Osteoblast (primary cell): ENCODE data around the gene CDKN2B-AS1. TPM values are rescaled to one million over a fixed set of nuclear protein-coding genes. Genes with fewer than 3 reads are reported as not detected.

Experiments
- DNase-seq: peaks from one replicate; pipeline ENCODE4 v3.0.0; 2011; ENCODE audit warnings: low spot score, mixed read lengths; ENCODE audit not compliant: insufficient read length; ENCODE audit errors: missing footprints
- H2AFZ ChIP-seq: 2 replicates; pipeline ENCODE4 v1.6.0; 2011; ENCODE audit warnings: mild to moderate bottlenecking, low read length
- H3K27ac ChIP-seq: 2 replicates; pipeline ENCODE4 v1.5.1; 2011; ENCODE audit warnings: mild to moderate bottlenecking, low read depth, low read length, moderate library complexity
- H3K27me3 ChIP-seq: 2 replicates; pipeline ENCODE4 v1.6.0; 2012; ENCODE audit warnings: mild to moderate bottlenecking, control low read depth, inconsistent platforms, low read length, moderate library complexity; ENCODE audit not compliant: insufficient read depth
- H3K36me3 ChIP-seq: 2 replicates; pipeline ENCODE4 v1.5.1; 2011; ENCODE audit warnings: mild to moderate bottlenecking, low read length, control low read depth, moderate library complexity; ENCODE audit not compliant: insufficient read depth
- H3K4me1 ChIP-seq: 2 replicates; pipeline ENCODE4 v1.5.1; 2011; ENCODE audit warnings: mild to moderate bottlenecking, low read length, control low read depth, moderate library complexity; ENCODE audit not compliant: insufficient read depth
- H3K4me2 ChIP-seq: 2 replicates; pipeline ENCODE4 v1.6.0; 2011; ENCODE audit warnings: mild to moderate bottlenecking, low read length; ENCODE audit not compliant: insufficient read depth
- H3K4me3 ChIP-seq: fragments of 200-600 bp; sonication (generic); 3 replicates; pipeline ENCODE4 v1.5.1; 2012; ENCODE audit warnings: mild to moderate bottlenecking, low read length, inconsistent platforms; ENCODE audit not compliant: insufficient read depth
- H3K79me2 ChIP-seq: 2 replicates; pipeline ENCODE4 v1.6.0; 2012; ENCODE audit warnings: mild to moderate bottlenecking, low read length, control low read depth, inconsistent platforms; ENCODE audit not compliant: insufficient read depth
- H3K9me3 ChIP-seq: 2 replicates; pipeline ENCODE4 v1.5.1; 2011; ENCODE audit warnings: low read depth, low read length, control low read depth
- H4K20me1 ChIP-seq: 2 replicates; pipeline ENCODE4 v1.6.0; 2012; ENCODE audit warnings: mild to moderate bottlenecking, low read length, control low read depth; ENCODE audit not compliant: insufficient read depth
- total RNA-seq: library from RNA; depleted of rRNA; stranded (reverse); fragments of >200 nt; gene quantifications from 2 replicates; pipeline ENCODE4 v1.2.3, GENCODE V29; 2012
- TF ChIP-seq, protein P1 (sequence below): IDR thresholded peaks from 2 replicates; pipeline ENCODE4 v1.5.1; 2011; ENCODE audit warnings: mild to moderate bottlenecking, low read depth, low read length, moderate library complexity; ENCODE audit errors: extremely low read depth

Gene CDKN2B-AS1
- total RNA-seq, 1 donor = 15.2 TPM

DNA sequence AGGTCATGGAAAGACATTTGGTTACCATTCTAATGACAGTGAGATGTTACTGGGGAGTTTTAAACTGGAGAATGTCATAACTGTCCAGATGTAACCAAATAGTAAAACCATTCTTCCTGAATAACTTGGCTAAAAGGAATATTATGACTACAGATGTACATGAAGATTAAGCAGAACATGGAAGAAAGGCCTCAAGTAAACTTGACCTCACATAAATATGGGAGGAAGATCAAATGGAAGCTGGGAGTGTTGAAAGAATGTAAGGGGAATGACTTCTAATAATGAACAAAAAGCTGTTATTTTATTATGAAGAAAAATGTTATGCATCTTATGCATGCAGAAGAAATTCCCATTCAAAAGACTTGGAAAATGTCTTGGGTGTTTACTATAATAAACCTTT is 122.2 kb downstream of the CDKN2B-AS1 start:
- no peaks in the 10 kb centered on the region for H3K9me3 ChIP-seq
- H3K27me3 ChIP-seq = no peaks in the 10 kb centered on the region
- peak overlapping the region; percentile 61 for H3K27ac ChIP-seq
- H2AFZ ChIP-seq = no peak overlapping the region
- no peak overlapping the region for H3K4me3 ChIP-seq
- DNase-seq = no peak
- TF ChIP-seq, protein P1, sequence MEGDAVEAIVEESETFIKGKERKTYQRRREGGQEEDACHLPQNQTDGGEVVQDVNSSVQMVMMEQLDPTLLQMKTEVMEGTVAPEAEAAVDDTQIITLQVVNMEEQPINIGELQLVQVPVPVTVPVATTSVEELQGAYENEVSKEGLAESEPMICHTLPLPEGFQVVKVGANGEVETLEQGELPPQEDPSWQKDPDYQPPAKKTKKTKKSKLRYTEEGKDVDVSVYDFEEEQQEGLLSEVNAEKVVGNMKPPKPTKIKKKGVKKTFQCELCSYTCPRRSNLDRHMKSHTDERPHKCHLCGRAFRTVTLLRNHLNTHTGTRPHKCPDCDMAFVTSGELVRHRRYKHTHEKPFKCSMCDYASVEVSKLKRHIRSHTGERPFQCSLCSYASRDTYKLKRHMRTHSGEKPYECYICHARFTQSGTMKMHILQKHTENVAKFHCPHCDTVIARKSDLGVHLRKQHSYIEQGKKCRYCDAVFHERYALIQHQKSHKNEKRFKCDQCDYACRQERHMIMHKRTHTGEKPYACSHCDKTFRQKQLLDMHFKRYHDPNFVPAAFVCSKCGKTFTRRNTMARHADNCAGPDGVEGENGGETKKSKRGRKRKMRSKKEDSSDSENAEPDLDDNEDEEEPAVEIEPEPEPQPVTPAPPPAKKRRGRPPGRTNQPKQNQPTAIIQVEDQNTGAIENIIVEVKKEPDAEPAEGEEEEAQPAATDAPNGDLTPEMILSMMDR = no peak
- no peaks in the 10 kb centered on the region for H3K36me3 ChIP-seq
- no peaks in the 10 kb centered on the region for H4K20me1 ChIP-seq
- no peaks in the 10 kb centered on the region for H3K79me2 ChIP-seq
- no peak overlapping the region for H3K4me2 ChIP-seq
- H3K4me1 ChIP-seq = peaks cover 26% of the 10 kb centered on the region

DNA sequence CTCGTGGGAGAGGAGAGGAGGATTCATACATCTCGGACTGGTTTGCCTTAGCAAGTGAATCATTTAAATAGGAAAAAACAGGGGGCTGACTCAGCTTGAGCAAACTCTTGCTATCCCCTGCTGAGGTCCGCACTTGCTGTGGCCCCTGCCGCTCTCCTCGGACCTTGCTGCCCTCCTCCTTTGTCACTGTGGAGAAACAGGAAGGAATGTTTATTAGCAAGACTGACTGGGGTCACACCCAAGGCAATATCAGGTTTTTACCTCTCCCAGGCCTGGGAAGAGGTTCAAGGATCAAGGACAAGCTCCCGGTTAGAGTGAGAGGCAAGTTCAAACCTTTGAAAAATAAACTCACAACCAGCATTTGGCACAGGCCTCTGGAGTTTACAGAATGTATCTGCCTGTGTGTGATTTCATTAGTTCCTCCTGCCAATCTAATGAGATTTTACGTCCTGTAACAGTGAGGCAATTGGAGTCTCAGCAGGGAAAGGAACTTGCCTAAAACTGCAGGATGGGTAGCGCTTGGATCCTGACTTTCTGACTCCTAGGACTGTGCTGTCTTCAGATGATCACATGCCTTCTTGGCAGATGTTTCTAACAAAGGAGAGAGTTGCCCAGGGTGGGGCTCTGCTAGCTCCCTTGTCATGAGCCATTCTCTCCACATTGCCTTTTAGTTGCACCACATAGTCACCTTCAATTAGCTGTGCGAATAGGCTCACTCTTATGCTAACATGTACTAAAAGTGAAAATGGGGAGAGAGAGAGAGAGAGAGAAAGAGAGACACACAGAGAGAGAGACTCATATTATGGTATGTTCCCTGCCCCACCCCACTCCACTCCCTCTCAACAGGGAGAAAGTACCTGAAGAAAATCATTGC is 123.2 kb downstream of the CDKN2B-AS1 start:
- DNase-seq = peak; percentile 13

GRCh38 chr9:22118810-22119521 is 124.4 kb downstream of the CDKN2B-AS1 start:
- no peaks in the 10 kb centered on the region for H3K36me3 ChIP-seq
- H3K9me3 ChIP-seq = no peaks in the 10 kb centered on the region
- no peak for DNase-seq
- TF ChIP-seq, protein P1 = no peak
- peaks cover 20% of the 10 kb centered on the region for H3K4me1 ChIP-seq
- no peak overlapping the region for H3K27ac ChIP-seq
- no peak overlapping the region for H2AFZ ChIP-seq
- no peaks in the 10 kb centered on the region for H3K27me3 ChIP-seq
- no peaks in the 10 kb centered on the region for H3K79me2 ChIP-seq
- no peaks in the 10 kb centered on the region for H4K20me1 ChIP-seq
- no peak overlapping the region for H3K4me2 ChIP-seq
- H3K4me3 ChIP-seq = no peak overlapping the region

More for the DNA sequence above, 123.2 kb downstream of the CDKN2B-AS1 start:
- Histone ChIP-seq H3K4me2 (peak overlapping the region; percentile 59), H3K9me3 (no peaks in the 10 kb centered on the region), H2AFZ (peak overlapping the region; percentile 82), H3K36me3 (no peaks in the 10 kb centered on the region), H3K4me3 (no peak overlapping the region), H3K27ac (peak overlapping the region; percentile 61), H3K27me3 (no peaks in the 10 kb centered on the region), H3K4me1 (peaks cover 20% of the 10 kb centered on the region), H3K79me2 (no peaks in the 10 kb centered on the region), H4K20me1 (no peaks in the 10 kb centered on the region)
- TF ChIP-seq, protein P1 = no peak
